Measurements from ENCODE around the gene SPAG9.
A peak's percentile ranks its signal among the peaks of the same experiment; 100 is the strongest.

The SPAG9 gene

GRCh38 chr17:51006601-51007000 lies 114.1 kb downstream of the SPAG9 start:
- DNase-seq (ENCODE audit: low read depth), result peak; percentile 44
- H3K4me3 ChIP-seq (ENCODE audit: low read length), result no peak overlapping the region
- peaks cover 71% of the 10 kb centered on the region for H3K36me3 ChIP-seq (ENCODE audit: control insufficient read depth, insufficient read depth, low read length, severe bottlenecking)
- peaks cover 26% of the 10 kb centered on the region for H3K4me1 ChIP-seq (ENCODE audit: control insufficient read depth, insufficient read depth, low read length)
- H3K9ac ChIP-seq (ENCODE audit: low read length), result peak overlapping the region; percentile 52
- H3K9me3 ChIP-seq (ENCODE audit: control insufficient read depth, low read length), result no peaks in the 10 kb centered on the region
- no peaks in the 10 kb centered on the region for H3K27me3 ChIP-seq (replicated peaks; ENCODE audit: control insufficient read depth, insufficient read depth, low read length)

DNA sequence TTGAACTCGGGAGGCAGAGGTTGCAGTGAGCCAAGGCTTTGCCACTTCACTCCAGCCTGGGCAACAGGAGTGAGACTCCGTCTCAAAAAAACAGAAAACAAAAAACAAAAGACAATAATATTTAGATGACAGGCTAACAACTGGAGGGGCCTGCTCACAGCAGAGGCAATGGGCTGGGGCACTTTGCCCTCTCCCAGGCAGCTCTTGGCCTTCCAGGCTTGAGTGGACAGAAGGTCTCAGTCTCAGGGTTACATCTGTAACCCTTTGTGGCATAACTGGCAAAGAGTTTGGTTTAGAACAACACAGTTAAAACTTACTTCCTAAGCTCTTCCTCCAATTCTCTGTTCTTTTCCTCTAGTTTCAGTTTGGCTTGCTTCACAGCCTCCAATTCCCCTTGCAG lies 114.9 kb downstream of the SPAG9 start:
- Histone ChIP-seq H3K4me3 (ENCODE audit: low read length) (no peak overlapping the region), H3K9me3 (ENCODE audit: control insufficient read depth, low read length) (no peaks in the 10 kb centered on the region), H3K27me3 (replicated peaks; ENCODE audit: control insufficient read depth, insufficient read depth, low read length) (no peaks in the 10 kb centered on the region), H3K36me3 (ENCODE audit: control insufficient read depth, insufficient read depth, low read length, severe bottlenecking) (peaks cover 75% of the 10 kb centered on the region), H3K9ac (ENCODE audit: low read length) (peak overlapping the region; percentile 32), H3K4me1 (ENCODE audit: control insufficient read depth, insufficient read depth, low read length) (peaks cover 26% of the 10 kb centered on the region)
- no peak for DNase-seq (ENCODE audit: low read depth)

DNA sequence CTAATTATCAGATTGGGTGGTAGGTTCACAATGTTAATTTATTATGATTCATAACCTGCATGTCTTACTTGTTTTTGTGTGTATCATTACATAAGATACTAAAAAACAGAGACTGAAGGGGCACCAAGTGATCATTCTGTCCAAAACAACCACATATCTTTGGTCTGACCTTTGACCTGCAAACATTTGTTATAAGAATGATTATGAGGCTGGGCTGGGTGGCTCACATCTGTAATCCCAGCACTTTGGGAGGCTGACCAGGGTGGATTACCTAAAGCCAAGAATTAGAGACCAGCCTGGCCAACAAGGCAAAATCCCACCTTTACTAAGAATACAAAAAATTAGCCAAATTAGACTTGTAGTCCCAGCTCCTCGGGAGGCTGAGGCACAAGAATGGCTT lies 116.4 kb downstream of the SPAG9 start:
- H3K9ac ChIP-seq (ENCODE audit: low read length), result no peak overlapping the region
- no peak for DNase-seq (ENCODE audit: low read depth)
- H3K4me1 ChIP-seq (ENCODE audit: control insufficient read depth, insufficient read depth, low read length), result peaks cover 26% of the 10 kb centered on the region
- H3K9me3 ChIP-seq (ENCODE audit: control insufficient read depth, low read length), result no peaks in the 10 kb centered on the region
- peaks cover 85% of the 10 kb centered on the region for H3K36me3 ChIP-seq (ENCODE audit: control insufficient read depth, insufficient read depth, low read length, severe bottlenecking)
- no peak overlapping the region for H3K4me3 ChIP-seq (ENCODE audit: low read length)
- no peaks in the 10 kb centered on the region for H3K27me3 ChIP-seq (replicated peaks; ENCODE audit: control insufficient read depth, insufficient read depth, low read length)

DNA sequence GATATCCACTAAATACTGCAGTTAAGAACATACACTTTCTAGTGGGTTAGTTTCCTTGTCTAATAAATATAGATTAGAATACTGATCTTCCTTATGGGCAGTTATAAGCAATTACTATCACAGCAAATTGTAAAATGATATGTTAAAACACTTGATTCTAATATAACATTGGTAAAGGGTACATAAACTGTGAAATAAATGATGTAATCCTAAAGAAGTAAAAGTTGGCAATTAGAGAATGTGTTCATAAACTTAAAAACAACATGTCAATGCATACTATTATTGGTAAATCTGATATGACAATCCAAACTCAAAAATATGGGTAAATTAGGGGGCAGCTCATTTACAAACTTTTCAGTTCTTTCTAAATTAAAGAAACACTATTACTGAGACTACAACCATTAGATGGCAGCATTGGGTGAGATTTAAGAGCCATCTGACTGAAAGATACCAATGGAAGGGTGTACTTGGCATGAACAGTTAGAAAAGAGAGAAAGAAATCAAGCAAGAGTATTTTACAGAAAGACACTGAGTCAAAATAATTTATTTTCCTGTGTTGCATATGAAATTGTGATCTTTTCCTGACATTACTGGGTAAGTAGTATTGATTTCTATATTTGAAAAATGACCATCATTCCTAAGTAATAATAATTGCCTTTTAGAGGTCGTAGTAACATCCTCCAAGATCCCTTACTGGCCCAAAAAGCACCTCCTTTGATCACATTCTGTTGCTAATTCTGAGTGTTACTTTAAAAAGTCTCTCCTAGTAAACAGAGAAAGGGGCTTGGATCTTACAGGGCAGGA lies 119.6 kb downstream of the SPAG9 start:
- no peak overlapping the region for H3K9ac ChIP-seq (ENCODE audit: low read length)
- H3K9me3 ChIP-seq (ENCODE audit: control insufficient read depth, low read length), result no peaks in the 10 kb centered on the region
- H3K4me1 ChIP-seq (ENCODE audit: control insufficient read depth, insufficient read depth, low read length), result peaks cover 15% of the 10 kb centered on the region
- H3K36me3 ChIP-seq (ENCODE audit: control insufficient read depth, insufficient read depth, low read length, severe bottlenecking), result peaks cover 89% of the 10 kb centered on the region
- no peaks in the 10 kb centered on the region for H3K27me3 ChIP-seq (replicated peaks; ENCODE audit: control insufficient read depth, insufficient read depth, low read length)
- no peak overlapping the region for H3K4me3 ChIP-seq (ENCODE audit: low read length)
- peak; percentile 90 for DNase-seq (ENCODE audit: low read depth)

DNA sequence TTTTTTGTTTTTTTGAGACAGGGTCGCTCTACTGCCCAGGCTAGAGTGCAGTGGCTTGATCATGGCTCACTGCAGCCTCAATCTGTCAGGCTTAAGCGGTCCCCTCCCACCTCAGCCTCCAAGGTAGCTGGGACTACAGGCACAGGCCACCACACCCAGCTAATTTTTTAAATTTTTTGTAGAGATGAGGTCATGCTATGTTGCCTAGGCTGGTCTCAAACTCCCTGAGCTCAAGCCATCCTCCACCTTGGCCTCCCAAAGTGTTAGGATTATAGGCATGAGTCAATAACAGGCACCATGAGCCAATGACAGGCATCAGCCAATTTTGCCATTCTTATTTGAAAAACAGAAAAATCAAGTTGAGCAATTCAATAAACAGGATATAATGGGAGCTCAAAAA lies 125.0 kb downstream of the SPAG9 start:
- peaks cover 2% of the 10 kb centered on the region for H3K4me1 ChIP-seq (ENCODE audit: control insufficient read depth, insufficient read depth, low read length)
- no peaks in the 10 kb centered on the region for H3K27me3 ChIP-seq (replicated peaks; ENCODE audit: control insufficient read depth, insufficient read depth, low read length)
- H3K36me3 ChIP-seq (ENCODE audit: control insufficient read depth, insufficient read depth, low read length, severe bottlenecking), result peaks cover 93% of the 10 kb centered on the region
- no peak overlapping the region for H3K4me3 ChIP-seq (ENCODE audit: low read length)
- no peak for DNase-seq (ENCODE audit: low read depth)
- no peaks in the 10 kb centered on the region for H3K9me3 ChIP-seq (ENCODE audit: control insufficient read depth, low read length)
- no peak overlapping the region for H3K9ac ChIP-seq (ENCODE audit: low read length)

DNA sequence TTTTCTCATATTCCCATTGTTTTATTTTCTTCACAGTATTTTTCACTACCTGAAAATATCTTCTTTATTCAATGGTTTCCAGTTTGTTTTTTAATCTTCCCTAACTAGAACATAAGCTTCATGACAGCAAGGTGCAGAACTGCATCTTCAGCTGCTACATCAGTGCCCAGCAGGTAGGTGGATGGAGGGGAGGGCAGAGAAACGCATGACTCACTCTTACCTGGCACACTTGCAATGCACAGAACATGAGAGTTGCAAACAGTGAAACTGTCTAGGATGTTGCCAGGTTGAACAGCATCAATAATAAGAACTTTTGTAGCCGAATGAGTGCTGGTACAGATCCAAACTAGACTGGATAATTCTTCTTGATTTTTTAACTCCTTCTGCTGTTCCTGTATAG lies 127.1 kb downstream of the SPAG9 start:
- no peak for DNase-seq (ENCODE audit: low read depth)
- no peaks in the 10 kb centered on the region for H3K9me3 ChIP-seq (ENCODE audit: control insufficient read depth, low read length)
- no peak overlapping the region for H3K9ac ChIP-seq (ENCODE audit: low read length)
- peaks cover 2% of the 10 kb centered on the region for H3K4me1 ChIP-seq (ENCODE audit: control insufficient read depth, insufficient read depth, low read length)
- H3K36me3 ChIP-seq (ENCODE audit: control insufficient read depth, insufficient read depth, low read length, severe bottlenecking), result peaks cover 95% of the 10 kb centered on the region
- H3K4me3 ChIP-seq (ENCODE audit: low read length), result no peak overlapping the region
- H3K27me3 ChIP-seq (replicated peaks; ENCODE audit: control insufficient read depth, insufficient read depth, low read length), result no peaks in the 10 kb centered on the region

DNA sequence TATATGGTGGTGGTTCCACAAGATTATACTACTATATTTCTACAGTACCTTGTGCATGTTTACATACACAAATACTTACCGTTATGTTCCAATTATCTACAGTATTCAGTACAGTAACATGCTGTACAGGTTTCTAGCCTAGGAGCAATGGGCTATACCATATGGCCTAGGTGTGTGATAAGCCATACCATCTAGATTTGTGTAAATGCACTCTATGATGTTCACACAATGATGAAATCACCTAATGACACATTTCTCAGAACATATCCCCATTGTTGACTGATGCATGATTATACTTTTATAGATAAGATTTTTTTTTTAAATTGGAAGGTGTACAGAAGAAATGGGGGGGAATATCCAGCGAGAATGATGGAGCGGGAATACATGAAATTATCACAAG lies 131.5 kb downstream of the SPAG9 start:
- Histone ChIP-seq H3K4me1 (ENCODE audit: control insufficient read depth, insufficient read depth, low read length) (peaks cover 13% of the 10 kb centered on the region), H3K9me3 (ENCODE audit: control insufficient read depth, low read length) (no peaks in the 10 kb centered on the region), H3K9ac (ENCODE audit: low read length) (no peak overlapping the region), H3K27me3 (replicated peaks; ENCODE audit: control insufficient read depth, insufficient read depth, low read length) (no peaks in the 10 kb centered on the region), H3K4me3 (ENCODE audit: low read length) (no peak overlapping the region), H3K36me3 (ENCODE audit: control insufficient read depth, insufficient read depth, low read length, severe bottlenecking) (peaks cover 90% of the 10 kb centered on the region)
- DNase-seq (ENCODE audit: low read depth), result no peak

GRCh38 chr17:50988427-50988826 lies 132.2 kb downstream of the SPAG9 start:
- Histone ChIP-seq H3K4me1 (ENCODE audit: control insufficient read depth, insufficient read depth, low read length) (peaks cover 13% of the 10 kb centered on the region), H3K9ac (ENCODE audit: low read length) (no peak overlapping the region), H3K27me3 (replicated peaks; ENCODE audit: control insufficient read depth, insufficient read depth, low read length) (no peaks in the 10 kb centered on the region), H3K36me3 (ENCODE audit: control insufficient read depth, insufficient read depth, low read length, severe bottlenecking) (peaks cover 90% of the 10 kb centered on the region), H3K4me3 (ENCODE audit: low read length) (no peak overlapping the region), H3K9me3 (ENCODE audit: control insufficient read depth, low read length) (no peaks in the 10 kb centered on the region)
- DNase-seq (ENCODE audit: low read depth), result no peak

- no peaks in the 10 kb centered on the region for H3K9me3 ChIP-seq (ENCODE audit: control insufficient read depth, low read length)
- DNase-seq (ENCODE audit: low read depth), result peak; percentile 72
- no peak overlapping the region for H3K9ac ChIP-seq (ENCODE audit: low read length)
- H3K36me3 ChIP-seq (ENCODE audit: control insufficient read depth, insufficient read depth, low read length, severe bottlenecking), result peaks cover 92% of the 10 kb centered on the region
- H3K4me1 ChIP-seq (ENCODE audit: control insufficient read depth, insufficient read depth, low read length), result peaks cover 13% of the 10 kb centered on the region
- no peak overlapping the region for H3K4me3 ChIP-seq (ENCODE audit: low read length)
- no peaks in the 10 kb centered on the region for H3K27me3 ChIP-seq (replicated peaks; ENCODE audit: control insufficient read depth, insufficient read depth, low read length)
Observed at GRCh38 chr17:50986989-50987660, 133.5 kb downstream of the SPAG9 start.

- H3K27me3 ChIP-seq (replicated peaks; ENCODE audit: control insufficient read depth, insufficient read depth, low read length), result no peaks in the 10 kb centered on the region
- no peak for DNase-seq (ENCODE audit: low read depth)
- no peaks in the 10 kb centered on the region for H3K9me3 ChIP-seq (ENCODE audit: control insufficient read depth, low read length)
- peaks cover 90% of the 10 kb centered on the region for H3K36me3 ChIP-seq (ENCODE audit: control insufficient read depth, insufficient read depth, low read length, severe bottlenecking)
- H3K4me1 ChIP-seq (ENCODE audit: control insufficient read depth, insufficient read depth, low read length), result peaks cover 3% of the 10 kb centered on the region
- H3K4me3 ChIP-seq (ENCODE audit: low read length), result no peak overlapping the region
- no peak overlapping the region for H3K9ac ChIP-seq (ENCODE audit: low read length)
Observed at GRCh38 chr17:50981279-50981678, 139.4 kb downstream of the SPAG9 start.

DNA sequence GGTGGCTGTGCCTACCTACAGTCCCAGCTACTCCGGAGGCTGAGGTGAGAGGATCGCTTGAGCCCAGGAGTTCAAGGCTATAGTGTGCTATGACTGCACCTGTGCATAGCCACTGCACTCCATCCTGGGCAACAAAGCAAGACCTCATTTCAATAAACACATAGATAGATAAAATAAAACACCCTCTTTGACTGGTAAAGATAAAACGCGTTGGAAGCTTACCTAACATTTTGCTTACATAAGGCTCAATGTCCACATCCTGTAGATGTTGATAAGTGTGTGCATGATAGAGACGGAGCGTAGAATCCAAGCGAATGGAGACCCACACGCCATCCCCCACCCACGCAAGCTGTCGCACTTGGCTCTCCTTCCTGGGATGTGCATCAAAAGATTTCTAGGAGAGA lies 141.1 kb downstream of the SPAG9 start:
- no peaks in the 10 kb centered on the region for H3K9me3 ChIP-seq (ENCODE audit: control insufficient read depth, low read length)
- H3K4me3 ChIP-seq (ENCODE audit: low read length), result no peak overlapping the region
- H3K9ac ChIP-seq (ENCODE audit: low read length), result no peak overlapping the region
- H3K27me3 ChIP-seq (replicated peaks; ENCODE audit: control insufficient read depth, insufficient read depth, low read length), result no peaks in the 10 kb centered on the region
- no peak for DNase-seq (ENCODE audit: low read depth)
- H3K36me3 ChIP-seq (ENCODE audit: control insufficient read depth, insufficient read depth, low read length, severe bottlenecking), result peaks cover 90% of the 10 kb centered on the region
- H3K4me1 ChIP-seq (ENCODE audit: control insufficient read depth, insufficient read depth, low read length), result peaks cover 3% of the 10 kb centered on the region
